NCI-H446 treated with DMSO at 0.1 percent for 48 hours (cell line): ENCODE results near the gene PLD3.

Experiments used
- DNase-seq: peaks from one replicate; lab custom pipeline; 2025; lab: John Stamatoyannopoulos, UW

Gene PLD3, protein sequence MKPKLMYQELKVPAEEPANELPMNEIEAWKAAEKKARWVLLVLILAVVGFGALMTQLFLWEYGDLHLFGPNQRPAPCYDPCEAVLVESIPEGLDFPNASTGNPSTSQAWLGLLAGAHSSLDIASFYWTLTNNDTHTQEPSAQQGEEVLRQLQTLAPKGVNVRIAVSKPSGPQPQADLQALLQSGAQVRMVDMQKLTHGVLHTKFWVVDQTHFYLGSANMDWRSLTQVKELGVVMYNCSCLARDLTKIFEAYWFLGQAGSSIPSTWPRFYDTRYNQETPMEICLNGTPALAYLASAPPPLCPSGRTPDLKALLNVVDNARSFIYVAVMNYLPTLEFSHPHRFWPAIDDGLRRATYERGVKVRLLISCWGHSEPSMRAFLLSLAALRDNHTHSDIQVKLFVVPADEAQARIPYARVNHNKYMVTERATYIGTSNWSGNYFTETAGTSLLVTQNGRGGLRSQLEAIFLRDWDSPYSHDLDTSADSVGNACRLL

GRCh38 chr19:40348125-40348913 lies at the start of gene PLD3, which contains the start of gene C19orf47:
Gene PLD3, plus strand, starts transcription at chr19:40348695. Its CDS starts 17,789 bp downstream, at chr19:40366484.
Gene C19orf47, minus strand, starts transcription at chr19:40348397. Its CDS starts 6,540 bp downstream, at chr19:40341857.
- DNase-seq: peak; percentile 99

DNA sequence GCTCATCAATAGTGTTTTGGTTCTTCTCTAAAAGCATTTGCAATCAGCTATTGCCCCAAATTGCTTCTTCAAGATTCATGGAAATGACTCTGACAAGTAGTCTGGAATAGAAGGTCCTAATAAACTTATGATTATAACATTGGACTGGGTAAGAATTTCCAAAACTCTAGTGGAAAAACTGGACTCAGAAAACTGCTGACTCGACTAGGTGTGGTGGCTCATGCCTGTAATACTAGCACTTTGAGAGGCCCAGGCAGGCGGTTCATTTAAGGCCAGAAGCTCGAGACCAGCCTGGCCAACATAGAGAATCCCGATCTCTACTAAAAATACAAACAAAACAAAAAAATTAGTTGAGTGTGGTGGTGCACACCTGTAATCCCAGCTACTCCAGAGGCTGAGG lies 47.8 kb upstream of the PLD3 start:
- DNase-seq: no peak

- DNase-seq: no peak
Observed at GRCh38 chr19:40302224-40303011, 46.1 kb upstream of the PLD3 start.

DNA sequence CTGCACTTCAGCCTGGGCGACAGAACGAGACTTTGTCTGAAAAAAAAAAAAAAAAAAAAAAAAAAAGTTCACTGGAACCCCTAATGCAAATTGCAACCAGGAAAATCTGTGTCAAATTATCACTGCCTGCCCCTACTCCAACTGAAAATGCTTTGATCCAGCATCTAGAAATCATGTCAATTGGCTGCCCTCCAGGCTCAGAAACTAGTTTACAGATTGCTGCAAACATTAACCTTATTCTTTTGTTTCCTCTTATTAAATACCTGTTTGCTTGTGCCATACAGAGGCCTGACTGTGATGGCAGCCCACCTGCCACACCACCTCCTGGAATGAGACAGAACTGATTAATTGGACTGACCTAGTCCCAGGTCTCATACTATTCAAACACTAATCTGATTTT lies 44.7 kb upstream of the PLD3 start:
- DNase-seq: no peak

- DNase-seq: no peak
Observed at GRCh38 chr19:40304306-40304705, 44.2 kb upstream of the PLD3 start.

- DNase-seq: peak; percentile 72
Observed at GRCh38 chr19:40305403-40305802, 43.1 kb upstream of the PLD3 start.

- DNase-seq: no peak
Observed at GRCh38 chr19:40309666-40310065, 38.8 kb upstream of the PLD3 start.

GRCh38 chr19:40312533-40312932 lies 36.0 kb upstream of the PLD3 start:
- no peak for DNase-seq

- no peak for DNase-seq
Observed at GRCh38 chr19:40313229-40313983, 35.1 kb upstream of the PLD3 start.

GRCh38 chr19:40314656-40315055 lies 33.8 kb upstream of the PLD3 start:
- no peak for DNase-seq

GRCh38 chr19:40315812-40316470 lies 32.6 kb upstream of the PLD3 start:
- DNase-seq: no peak

- no peak for DNase-seq
Observed at GRCh38 chr19:40317338-40317737, 31.2 kb upstream of the PLD3 start.

- DNase-seq: no peak
Observed at GRCh38 chr19:40320558-40320935, 27.9 kb upstream of the PLD3 start.

DNA sequence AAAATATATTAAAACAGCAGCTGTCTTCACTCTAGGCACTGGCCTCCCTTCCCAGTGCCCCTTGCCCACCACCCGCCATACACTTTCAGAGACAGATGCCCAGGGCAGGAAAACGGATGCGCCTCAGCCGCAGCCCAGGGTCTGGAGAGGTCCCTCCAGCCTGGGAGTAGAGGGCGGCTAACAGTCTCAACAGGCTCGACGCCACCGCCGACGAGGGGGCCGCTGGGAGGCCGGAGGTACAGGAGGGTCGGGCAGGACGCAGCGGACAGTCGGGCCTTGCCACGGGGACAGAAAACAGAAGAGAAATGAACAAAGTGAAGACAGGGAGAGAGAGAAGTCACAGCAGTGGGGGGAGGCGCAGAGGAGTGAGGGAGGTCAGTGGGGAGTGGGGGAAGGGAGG lies 27.4 kb upstream of the PLD3 start:
- DNase-seq: no peak

- no peak for DNase-seq
Observed at GRCh38 chr19:40321566-40322270, 26.8 kb upstream of the PLD3 start.

DNA sequence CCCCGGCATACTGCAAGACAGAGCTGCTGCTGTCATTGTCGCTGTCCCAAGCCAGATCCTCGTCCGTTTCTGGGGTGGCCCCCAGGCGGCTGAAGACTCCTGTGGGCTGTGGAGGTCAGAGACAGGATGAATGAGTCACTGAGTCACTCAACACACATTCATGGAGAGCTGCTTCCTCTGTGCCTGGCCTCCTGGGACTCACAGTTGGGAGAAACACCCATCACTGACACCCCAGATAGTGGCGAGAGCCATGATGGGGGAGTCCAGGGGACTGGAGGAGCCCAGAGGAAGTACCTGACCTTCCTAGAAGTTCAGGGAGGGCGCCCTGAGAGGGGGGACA lies 26.3 kb upstream of the PLD3 start:
- DNase-seq: no peak

- DNase-seq: no peak
Observed at GRCh38 chr19:40322951-40323615, 25.4 kb upstream of the PLD3 start.

DNA sequence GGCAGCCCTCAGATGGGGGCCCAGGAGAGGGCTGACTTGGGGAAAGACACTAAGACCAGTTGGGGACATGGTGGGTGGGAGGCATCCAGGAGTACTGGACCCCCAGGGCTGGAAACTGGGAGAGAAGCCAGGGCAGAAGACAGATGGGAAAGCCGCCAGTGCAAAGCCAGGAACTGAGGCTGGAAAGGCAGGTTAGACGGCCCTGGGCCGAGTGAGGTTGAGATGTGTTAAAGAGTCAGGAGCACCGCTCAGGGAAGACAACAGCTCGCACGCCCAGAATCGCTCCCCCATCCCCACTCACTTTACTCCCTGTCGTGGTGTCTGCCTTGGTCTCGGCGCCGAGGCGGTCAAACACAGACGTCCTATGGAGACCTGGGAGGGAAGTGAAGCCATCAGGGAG lies 24.8 kb upstream of the PLD3 start:
- no peak for DNase-seq

DNA sequence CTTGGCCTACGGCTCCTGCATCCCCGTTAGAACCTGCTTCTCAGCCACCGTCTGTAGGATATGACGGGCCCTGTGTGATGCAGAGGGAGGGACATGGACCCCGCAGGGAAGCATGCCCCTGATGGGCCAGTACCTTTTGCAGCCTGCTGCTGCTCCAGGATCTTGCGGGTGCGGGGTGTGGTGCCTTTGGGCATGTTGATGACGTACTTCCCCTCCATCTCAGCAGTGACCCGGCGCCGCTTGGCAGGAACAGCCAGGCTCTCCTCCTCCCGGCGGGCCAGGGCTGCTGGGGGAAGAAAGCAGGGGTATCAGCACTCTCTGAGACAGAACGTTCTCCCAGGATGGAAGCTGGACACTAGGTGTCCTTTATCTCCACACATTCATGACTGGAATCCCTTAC lies 22.3 kb upstream of the PLD3 start:
- no peak for DNase-seq

DNA sequence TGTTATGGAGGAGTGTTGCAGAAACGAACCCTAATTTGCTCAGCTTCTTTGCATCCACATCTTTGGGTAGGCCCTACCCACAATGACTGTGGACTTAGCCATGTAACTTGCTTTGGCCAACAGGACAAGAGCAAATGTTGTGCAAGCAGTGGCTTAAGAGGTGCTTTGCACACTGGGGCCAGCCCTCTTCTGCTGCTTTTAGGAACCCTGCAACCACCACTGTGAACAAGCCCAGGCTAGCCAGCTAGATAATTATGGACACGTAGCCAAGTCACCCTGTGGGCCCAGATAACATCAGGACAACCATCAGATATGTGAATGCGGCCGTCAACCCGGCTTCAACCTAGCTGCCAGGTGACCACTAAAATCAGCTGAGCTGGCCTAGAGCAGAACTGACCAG lies 17.4 kb upstream of the PLD3 start:
- no peak for DNase-seq
